AG09319 (cell line): ENCODE measurements around the gene INTS11.

Experiments used
- DNase-seq: peaks from one replicate; pipeline ENCODE4 v3.0.0-alpha.2; 2010; ENCODE audit warnings: low read depth; ENCODE audit errors: extremely low read depth
- CTCF ChIP-seq: IDR thresholded peaks from 2 replicates; pipeline ENCODE4 v1.5.1; 2011; ENCODE audit warnings: low read depth, mild to moderate bottlenecking, inconsistent platforms, low read length, moderate library complexity

INTS11 gene

GRCh38 chr1:1315435-1315954 is 9.0 kb downstream of the INTS11 start:
- TF ChIP-seq CTCF = no peak
- DNase-seq = no peak

GRCh38 chr1:1314678-1315335 is 9.7 kb downstream of the INTS11 start:
- no peak for TF ChIP-seq CTCF
- no peak for DNase-seq

- no peak for TF ChIP-seq CTCF
- DNase-seq = no peak
Observed at GRCh38 chr1:1314237-1314586, 10.2 kb downstream of the INTS11 start.

GRCh38 chr1:1313500-1314236 is 10.8 kb downstream of the INTS11 start:
- TF ChIP-seq CTCF = no peak
- no peak for DNase-seq

GRCh38 chr1:1312450-1313314 is 11.8 kb downstream of the INTS11 start:
- no peak for DNase-seq

More at GRCh38 chr1:1312450-1313314, 11.8 kb downstream of the INTS11 start:
- no peak for TF ChIP-seq CTCF
